MM.1S (cell line): Measurements from ENCODE around the gene TBX2.

Experiments used
- EZH2 ChIP-seq: fragments of 300-600 bp; sonication (generic); optimal IDR thresholded peaks from 2 replicates; pipeline ENCODE3; 2017; ENCODE audit warnings: low read depth, mild to moderate bottlenecking, antibody characterized with exemption, low read length, mixed read lengths
- TF ChIP-seq, protein P1 (sequence below): fragments of 300-600 bp; sonication (generic); IDR thresholded peaks from 2 replicates; pipeline ENCODE4 v1.5.1; 2016; ENCODE audit warnings: antibody characterized with exemption, low read length, mixed read lengths

DNA sequence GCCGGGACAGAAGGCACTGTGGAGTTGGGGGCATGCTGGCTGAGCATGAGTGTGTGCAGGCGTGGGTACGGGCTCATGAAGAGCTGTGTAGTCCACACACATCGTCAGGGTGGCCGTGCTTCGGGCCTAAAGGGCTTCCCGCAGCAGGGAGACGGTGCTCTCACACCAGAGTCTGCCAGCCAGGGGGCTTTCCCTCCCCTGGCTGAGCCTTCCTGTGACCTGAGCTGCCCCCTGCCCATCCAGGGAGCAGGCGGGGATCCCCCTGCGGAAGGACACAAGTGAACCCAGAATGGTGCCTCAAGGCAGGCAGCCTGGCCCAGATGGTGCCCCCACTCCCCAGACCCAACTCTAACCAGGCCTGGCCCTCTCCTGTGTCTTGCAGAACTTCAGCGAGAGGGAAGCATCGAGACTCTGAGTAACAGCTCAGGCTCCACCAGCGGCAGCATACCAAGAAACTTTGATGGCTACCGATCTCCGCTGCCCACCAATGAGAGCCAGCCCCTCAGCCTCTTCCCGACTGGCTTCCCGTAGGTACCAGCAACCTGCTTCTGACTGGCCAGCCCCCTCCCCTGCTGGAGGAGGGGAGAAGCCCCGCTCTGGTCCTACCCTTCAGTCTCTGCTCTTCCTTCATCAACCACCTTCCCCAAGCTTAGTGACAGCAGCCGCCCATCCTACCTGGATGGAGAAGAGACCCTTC is 7.9 kb upstream of the TBX2 start:
- TF ChIP-seq, protein P1, sequence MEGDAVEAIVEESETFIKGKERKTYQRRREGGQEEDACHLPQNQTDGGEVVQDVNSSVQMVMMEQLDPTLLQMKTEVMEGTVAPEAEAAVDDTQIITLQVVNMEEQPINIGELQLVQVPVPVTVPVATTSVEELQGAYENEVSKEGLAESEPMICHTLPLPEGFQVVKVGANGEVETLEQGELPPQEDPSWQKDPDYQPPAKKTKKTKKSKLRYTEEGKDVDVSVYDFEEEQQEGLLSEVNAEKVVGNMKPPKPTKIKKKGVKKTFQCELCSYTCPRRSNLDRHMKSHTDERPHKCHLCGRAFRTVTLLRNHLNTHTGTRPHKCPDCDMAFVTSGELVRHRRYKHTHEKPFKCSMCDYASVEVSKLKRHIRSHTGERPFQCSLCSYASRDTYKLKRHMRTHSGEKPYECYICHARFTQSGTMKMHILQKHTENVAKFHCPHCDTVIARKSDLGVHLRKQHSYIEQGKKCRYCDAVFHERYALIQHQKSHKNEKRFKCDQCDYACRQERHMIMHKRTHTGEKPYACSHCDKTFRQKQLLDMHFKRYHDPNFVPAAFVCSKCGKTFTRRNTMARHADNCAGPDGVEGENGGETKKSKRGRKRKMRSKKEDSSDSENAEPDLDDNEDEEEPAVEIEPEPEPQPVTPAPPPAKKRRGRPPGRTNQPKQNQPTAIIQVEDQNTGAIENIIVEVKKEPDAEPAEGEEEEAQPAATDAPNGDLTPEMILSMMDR: no peak
- no peak for TF ChIP-seq EZH2
